Coronary artery (tissue), 2 donors: ENCODE results near the gene CABYR.

Source experiments
- DNase-seq: peaks from one replicate; pipeline ENCODE4 v3.0.0-alpha.2; 2017; ENCODE audit warnings: low spot score
- H3K27ac ChIP-seq, 2 donors: fragments of 200-600 bp; sonication (generic); one replicate each; pipeline ENCODE4 v1.5.1; 2016 to 2019
- H3K4me3 ChIP-seq: fragments of 200-600 bp; sonication (generic); 2 replicates; pipeline ENCODE4 v1.5.1; 2016; ENCODE audit warnings: mild to moderate bottlenecking, moderate library complexity
- CTCF ChIP-seq: fragments of 200-600 bp; sonication (generic); IDR thresholded peaks from one replicate; pipeline ENCODE4 v1.5.1; 2019; ENCODE audit warnings: antibody characterized with exemption

CABYR gene

GRCh38 chr18:24209558-24209957 lies 70.7 kb downstream of the CABYR start:
- no peak for DNase-seq
- H3K27ac ChIP-seq: no peak overlapping the region
- no peak overlapping the region for H3K4me3 ChIP-seq
- no peak for TF ChIP-seq CTCF
